Hematopoietic multipotent progenitor cell treated with erythropoietin and hydrocortisone succinate and interleukin-3 and kit ligand, for 17 days (in vitro differentiated cells): ENCODE measurements around the gene GADD45B.

Experiments used
- DNase-seq: peaks from one replicate; pipeline ENCODE4 v3.0.0-alpha.2; 2015; ENCODE audit warnings: low spot score

Gene GADD45B, protein sequence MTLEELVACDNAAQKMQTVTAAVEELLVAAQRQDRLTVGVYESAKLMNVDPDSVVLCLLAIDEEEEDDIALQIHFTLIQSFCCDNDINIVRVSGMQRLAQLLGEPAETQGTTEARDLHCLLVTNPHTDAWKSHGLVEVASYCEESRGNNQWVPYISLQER

GRCh38 chr19:2475702-2476450 is at the start of gene GADD45B:
Gene GADD45B, plus strand, starts transcription at chr19:2476127. Its CDS starts 232 bp downstream, at chr19:2476359.
- DNase-seq = peak; percentile 83

DNA sequence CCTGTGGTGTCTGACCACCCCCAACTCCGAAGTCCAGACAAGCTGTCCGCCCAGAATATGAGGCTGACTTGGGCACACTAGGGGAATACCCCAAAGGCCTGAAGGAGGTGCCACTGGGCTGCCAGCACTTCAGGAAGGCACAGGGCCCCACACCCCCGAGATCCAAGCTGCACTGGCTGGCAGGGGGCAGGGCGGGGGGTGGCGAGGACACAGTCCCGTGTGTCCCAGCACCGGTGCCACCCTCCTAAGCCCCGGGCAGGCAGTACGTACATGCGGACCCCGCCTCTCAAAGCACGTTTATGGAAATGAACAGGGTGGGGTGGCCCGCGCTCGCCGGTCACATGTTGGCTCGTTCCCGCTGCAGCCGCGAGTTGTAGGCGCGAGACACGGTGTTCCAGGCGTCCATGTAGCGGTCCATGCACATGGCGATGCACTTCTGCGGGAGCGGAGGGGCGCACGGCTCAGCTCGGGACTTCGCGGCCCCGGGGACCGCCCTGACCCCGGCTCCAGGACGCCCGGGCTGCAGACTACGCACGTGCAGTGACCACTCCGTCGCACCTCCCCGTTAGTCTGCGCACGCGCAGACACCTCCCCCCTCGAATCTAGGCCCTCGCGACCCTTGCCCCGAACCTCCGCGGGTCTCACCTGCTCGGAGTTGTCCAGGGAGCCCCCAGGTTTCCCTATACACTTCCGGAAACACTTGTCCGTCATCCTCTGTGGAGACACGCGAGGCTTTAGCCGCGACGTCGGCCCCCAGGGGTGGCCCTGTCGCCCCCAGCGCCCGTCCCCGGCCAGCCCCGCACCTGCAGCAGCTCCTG is 49.1 kb upstream of the GADD45B start:
- peak; percentile 50 for DNase-seq

DNA sequence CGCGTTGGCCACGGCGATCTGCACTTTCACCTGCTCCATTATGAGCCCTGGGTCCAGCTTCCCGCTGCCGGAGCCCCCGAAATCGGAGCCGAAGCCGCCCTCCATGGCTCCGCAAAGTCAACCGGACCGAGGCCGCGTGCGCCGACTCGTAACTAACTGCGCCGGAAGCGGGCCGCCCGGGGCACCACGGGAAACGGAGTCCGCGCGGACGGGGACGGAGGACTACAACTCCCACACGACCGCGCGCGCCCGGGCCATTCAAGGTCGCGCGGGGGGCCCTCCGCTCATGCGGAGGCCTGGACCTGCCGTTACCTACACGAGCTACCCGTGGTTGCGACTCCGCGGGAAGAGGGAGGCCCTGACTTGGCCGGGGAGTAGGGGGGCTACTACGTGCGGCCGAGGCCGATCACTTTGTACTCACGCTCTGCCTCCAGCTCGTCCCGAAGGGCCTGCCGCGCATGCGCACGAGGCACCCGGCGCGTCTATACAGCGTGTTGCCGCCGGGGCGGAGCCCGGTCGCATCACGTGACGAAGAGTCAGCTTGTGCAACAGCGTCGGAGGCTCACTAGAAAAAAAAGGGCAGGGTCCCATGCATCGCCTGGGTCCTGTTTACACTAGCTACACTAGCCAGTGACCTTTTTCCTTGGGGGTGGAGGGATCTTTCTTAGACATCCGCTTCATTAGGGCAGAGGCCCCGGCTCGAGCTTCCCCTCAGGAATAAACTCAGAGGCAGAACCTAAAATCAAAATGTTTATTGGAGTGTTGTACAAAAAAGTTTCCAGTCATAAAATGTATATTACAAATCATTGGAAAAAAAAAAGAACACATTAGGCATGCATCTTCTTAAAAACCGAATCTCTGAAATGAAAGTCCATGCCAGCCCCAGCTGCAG is 48.3 kb upstream of the GADD45B start, which contains the start of gene TIMM13:
TIMM13 (minus strand) TSS at position 158 of the 892 bp plus-strand sequence; CDS start at position 105, 53 bp downstream.
- peak; percentile 100 for DNase-seq

DNA sequence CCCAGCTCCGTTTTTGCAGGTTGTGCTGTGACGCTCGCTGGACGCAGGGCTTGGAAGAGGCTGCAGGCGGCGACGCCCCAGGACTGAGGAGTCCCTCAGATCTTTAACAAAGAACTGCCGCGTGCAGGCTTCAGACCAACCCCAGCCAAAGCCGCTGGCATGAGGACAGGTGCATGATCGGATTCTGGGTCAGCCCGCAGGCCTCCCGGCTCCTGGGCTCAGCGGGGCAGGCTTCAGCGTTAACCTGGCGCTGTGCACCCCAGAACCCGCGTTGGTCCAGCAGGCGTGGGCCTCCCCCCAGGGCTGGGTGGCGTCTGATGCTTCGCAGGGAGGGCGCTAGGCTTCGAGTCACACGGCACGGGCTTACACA is 47.6 kb upstream of the GADD45B start:
- DNase-seq = no peak

GRCh38 chr19:2428756-2429711 is 46.9 kb upstream of the GADD45B start:
- no peak for DNase-seq

- DNase-seq = no peak
Measured at GRCh38 chr19:2429917-2430535, 45.9 kb upstream of the GADD45B start.

DNA sequence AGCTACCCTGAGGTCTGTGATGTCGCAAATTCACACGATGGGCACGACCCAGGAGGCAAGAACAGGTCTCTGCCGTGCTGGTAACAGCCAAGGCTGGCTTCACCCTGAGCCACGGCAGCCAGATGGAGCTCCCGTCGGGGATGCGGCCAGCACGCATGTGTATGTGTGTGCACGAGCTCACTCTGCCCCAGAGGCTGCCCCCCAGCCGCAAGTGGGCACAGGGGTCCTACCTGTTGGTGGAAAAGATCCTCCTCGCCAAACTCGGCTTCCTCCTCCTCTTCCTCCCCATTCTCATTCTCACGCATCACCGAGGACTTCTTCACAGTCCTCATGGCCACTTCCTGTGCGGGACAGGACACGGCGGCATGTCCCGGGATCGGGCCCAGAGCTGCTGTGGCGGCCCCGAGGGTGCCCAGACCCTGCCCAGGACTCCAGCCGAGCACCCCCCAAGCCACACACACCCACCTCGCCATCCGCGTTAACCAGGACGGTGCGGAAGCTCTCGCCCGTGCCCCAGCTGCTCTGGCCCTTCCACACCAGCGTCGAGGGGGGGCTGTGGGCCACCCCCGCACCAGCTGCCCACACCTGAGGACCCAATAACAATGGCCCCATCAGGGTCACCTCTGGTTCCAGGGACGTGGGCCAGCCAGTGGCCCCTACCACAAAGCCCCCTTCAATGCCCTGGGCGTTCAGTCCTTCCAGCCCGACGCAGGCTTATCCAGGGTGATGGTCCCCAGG is 44.4 kb upstream of the GADD45B start:
- DNase-seq = no peak

DNA sequence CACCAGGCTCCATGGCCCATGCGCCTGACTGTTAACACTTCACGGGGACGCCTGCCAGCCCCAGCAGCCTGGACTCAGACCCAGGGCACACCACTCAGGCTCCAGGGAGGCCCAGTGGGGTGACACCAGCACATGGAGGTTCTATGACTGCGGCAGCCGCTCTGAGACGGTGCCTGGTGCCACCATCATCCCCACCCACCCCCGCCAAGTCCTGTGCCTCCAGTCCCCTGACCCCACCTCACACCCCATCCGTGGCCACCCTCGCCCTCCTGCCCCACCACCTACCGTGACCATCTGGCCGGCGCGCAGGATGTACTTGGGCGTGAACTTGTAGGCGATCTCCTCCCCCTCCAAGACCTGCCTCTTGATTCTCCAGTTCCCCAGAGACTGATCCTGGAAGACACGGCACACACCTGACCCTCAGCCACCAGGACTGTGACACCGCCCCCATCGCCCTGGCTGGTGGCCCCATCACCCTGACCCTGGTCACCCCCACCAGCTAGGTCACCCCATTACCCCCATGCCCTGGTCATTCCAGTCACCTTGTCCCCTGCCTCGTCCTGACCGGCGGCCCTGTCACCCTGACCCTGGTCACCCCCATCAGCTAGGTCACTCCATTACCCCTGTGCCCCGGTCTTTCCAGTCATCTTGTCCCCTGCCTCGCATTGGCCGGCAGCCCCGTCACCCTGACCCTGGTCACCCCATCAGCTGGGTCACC is 43.6 kb upstream of the GADD45B start:
- DNase-seq = no peak

GRCh38 chr19:2433854-2434253 is 42.1 kb upstream of the GADD45B start:
- DNase-seq = no peak

- DNase-seq = no peak
Measured at GRCh38 chr19:2434267-2434666, 41.7 kb upstream of the GADD45B start.

- no peak for DNase-seq
Measured at GRCh38 chr19:2434721-2435265, 41.1 kb upstream of the GADD45B start.

DNA sequence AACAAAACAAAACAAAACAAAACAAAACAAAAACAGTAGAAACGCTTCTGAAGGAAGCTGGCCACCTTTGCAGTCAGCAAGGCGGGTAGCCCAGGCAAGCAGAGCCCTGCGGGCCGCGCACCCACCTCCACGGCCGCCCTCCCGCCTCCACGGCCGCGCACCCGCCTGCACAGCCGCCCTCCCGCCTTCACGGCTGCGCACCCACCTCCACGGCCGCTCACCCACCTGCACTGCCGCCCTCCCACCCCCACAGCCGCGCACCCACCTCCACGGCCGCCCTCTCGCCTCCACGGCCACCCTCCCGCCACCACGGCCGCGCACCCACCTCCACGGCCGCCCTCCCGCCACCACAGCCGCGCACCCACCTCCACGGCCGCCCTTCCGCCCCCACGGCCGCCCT is 39.5 kb upstream of the GADD45B start:
- no peak for DNase-seq

- no peak for DNase-seq
Measured at GRCh38 chr19:2436926-2437325, 39.0 kb upstream of the GADD45B start.

DNA sequence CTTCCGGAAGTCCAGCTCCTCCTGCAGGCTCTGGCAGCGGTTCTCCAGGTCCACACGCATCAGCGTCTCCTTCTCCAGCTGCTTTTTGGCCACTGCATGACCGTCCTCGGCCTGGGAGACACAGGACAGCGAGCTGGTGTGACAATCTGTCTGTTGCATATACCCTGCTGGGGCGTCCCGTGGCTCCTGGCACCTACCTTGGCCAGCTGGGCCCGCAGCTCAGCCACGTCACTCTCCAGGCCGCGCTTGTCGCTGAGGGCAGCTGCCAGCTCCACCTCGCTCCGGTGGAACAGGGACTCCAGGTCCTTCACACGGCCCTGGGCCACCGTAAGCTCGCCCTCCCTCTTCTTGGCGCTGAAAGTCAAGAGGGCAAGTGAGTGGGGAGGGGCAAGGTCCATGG is 37.7 kb upstream of the GADD45B start:
- no peak for DNase-seq

GRCh38 chr19:2440515-2440914 is 35.4 kb upstream of the GADD45B start:
- DNase-seq = no peak

DNA sequence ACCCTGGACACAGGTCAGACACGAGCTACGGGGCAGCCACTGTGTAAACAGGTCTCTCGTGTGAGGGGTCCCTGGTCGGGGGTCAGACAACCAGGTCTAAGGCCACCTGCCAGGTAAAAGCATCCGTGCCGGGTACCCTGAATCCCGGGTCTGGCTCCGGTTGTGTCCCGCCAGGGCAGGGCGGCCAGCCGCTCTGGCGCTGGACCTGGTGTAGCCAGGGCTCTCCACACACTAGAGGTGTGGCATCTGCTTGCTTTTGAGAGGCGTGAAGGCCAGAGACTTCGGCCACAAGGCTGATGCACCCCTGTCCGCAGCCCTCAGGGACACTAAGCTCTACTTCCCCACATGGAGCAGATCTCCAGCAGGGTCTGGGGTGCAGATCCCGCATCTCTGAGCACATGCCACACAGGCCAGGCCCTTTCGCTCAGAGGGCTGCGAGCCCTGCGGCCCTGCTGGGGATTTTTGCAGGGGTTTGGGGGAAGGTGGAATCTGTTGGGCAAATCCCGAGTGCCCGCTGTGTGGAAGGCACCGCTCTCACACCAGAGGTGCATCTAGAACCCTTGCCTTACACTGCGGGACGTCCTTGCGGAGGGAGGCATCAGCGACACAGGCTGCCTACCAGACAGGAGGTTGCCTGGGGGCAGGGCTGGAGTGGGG is 34.7 kb upstream of the GADD45B start:
- no peak for DNase-seq

- DNase-seq = no peak
Measured at GRCh38 chr19:2443116-2443784, 32.7 kb upstream of the GADD45B start.
